Measurements from ENCODE around the gene DNM3. TPM values are rescaled to one million over a fixed set of nuclear protein-coding genes. Genes with fewer than 3 reads are reported as not detected.
"Not testable (repeated sequence)": the region's sequence is repeated elsewhere in the genome, so short reads cannot be mapped to it uniquely, and the experiment has no call there.

Gene DNM3
- total RNA-seq, 4 donors from 2014 or later: 2.7 to 3.3 TPM; not detected in 2

DNA sequence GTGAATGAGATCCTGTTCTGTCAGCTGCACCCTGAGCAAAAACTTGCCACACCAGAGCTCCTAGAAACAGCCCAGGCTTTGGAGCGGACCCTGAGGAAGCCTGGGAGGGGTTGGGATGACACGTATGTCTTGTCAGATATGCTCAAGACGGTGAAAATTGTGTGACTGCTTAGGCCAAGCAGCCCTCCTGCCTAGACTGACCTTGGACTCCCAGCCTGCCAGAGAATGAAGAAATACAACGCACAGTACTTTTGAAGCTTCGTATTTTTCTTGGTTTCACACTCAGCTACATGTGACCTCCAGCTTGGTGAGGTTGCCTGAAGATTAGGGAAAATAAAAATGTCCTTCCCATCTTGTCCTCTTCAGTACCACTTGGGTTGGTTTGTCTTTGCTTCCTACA lies 44.7 kb upstream of the DNM3 start:
- in situ Hi-C loops (cut with MboI; ENCODE audit: low pct_ligation_motif_present in 1 of 4, low pct_unique_long_range_greater_than_20kb in 1 of 4, low sequenced_read_pairs in 3 of 4) (loop anchor here in 2 of 4 donors (5.0 to 25.0 kb wide), 2 partner anchors 186 to 641 kb away; partner anchors contain the start of gene PIGC (in 1 of the 2)), intact Hi-C loops (cut with DNase I; ENCODE audit: low total_unique reads) (loop anchor here (5.0 kb wide), 1 partner anchor 1556 kb away; no protein-coding TSS in a partner anchor)
- no peak for DNase-seq
- TF ChIP-seq POLR2AphosphoS5 (IDR thresholded peaks at IDR 0.05) (no peak), POLR2A (IDR thresholded peaks at IDR 0.05) (no peak), EP300 (IDR thresholded peaks at IDR 0.05; ENCODE audit: low read depth) (no peak), CTCF (IDR thresholded peaks at IDR 0.05) (no peak)
- no peaks in the 10 kb centered on the region for H3K4me1 ChIP-seq
- no peaks in the 10 kb centered on the region for H3K27me3 ChIP-seq
- H3K9me3 ChIP-seq: no peaks in the 10 kb centered on the region
- peaks cover 0 to 39% (median 16%) of the 10 kb centered on the region in 4 donors for H3K36me3 ChIP-seq
- no peak overlapping the region for H3K27ac ChIP-seq
- 92% methylated on average over 5 of the region's 5 CpGs; no CpG with 5 or more reads in 1 of the 2 donors for WGBS, 2 donors (ENCODE audit: low coverage in 1 of 2)
- H3K4me3 ChIP-seq: no peak overlapping the region

GRCh38 chr1:171798311-171798710 lies 43.0 kb upstream of the DNM3 start:
- TF ChIP-seq CTCF (IDR thresholded peaks at IDR 0.05): no peak
- TF ChIP-seq POLR2AphosphoS5 (IDR thresholded peaks at IDR 0.05): no peak
- TF ChIP-seq EP300 (IDR thresholded peaks at IDR 0.05; ENCODE audit: low read depth): no peak
- TF ChIP-seq POLR2A (IDR thresholded peaks at IDR 0.05): no peak
- WGBS, 2 donors (ENCODE audit: low coverage in 1 of 2): 98% methylated on average over 3 of the region's 3 CpGs; no CpG with 5 or more reads in 1 of the 2 donors
- in situ Hi-C loops (cut with MboI; ENCODE audit: low pct_ligation_motif_present in 1 of 4, low pct_unique_long_range_greater_than_20kb in 1 of 4, low sequenced_read_pairs in 3 of 4): loop anchor here in 2 of 4 donors (5.0 to 25.0 kb wide), 2 partner anchors 184 to 639 kb away; partner anchors contain the start of gene PIGC (in 1 of the 2)

GRCh38 chr1:171798765-171799164 lies 42.5 kb upstream of the DNM3 start:
- Histone ChIP-seq H3K36me3 (peaks cover 0 to 27% (median 9%) of the 10 kb centered on the region in 4 donors), H3K4me3 (no peak overlapping the region), H3K27ac (no peak overlapping the region), H3K27me3 (no peaks in the 10 kb centered on the region), H3K4me1 (no peaks in the 10 kb centered on the region), H3K9me3 (no peaks in the 10 kb centered on the region)
- no peak for DNase-seq
- intact Hi-C loops (cut with DNase I; ENCODE audit: low total_unique reads): loop anchor here (5.0 kb wide), 1 partner anchor 1554 kb away; no protein-coding TSS in a partner anchor
- in situ Hi-C loops (cut with MboI; ENCODE audit: low pct_ligation_motif_present in 1 of 4, low pct_unique_long_range_greater_than_20kb in 1 of 4, low sequenced_read_pairs in 3 of 4): loop anchor here in 2 of 4 donors (5.0 to 25.0 kb wide), 2 partner anchors 184 to 639 kb away; partner anchors contain the start of gene PIGC (in 1 of the 2)
- TF ChIP-seq POLR2AphosphoS5 (IDR thresholded peaks at IDR 0.05) (no peak), CTCF (IDR thresholded peaks at IDR 0.05) (no peak), EP300 (IDR thresholded peaks at IDR 0.05; ENCODE audit: low read depth) (no peak), POLR2A (IDR thresholded peaks at IDR 0.05) (no peak)
- 94 to 100% methylated on average over 2 to 3 of the region's 3 CpGs for WGBS, 2 donors (ENCODE audit: low coverage in 1 of 2)

More at GRCh38 chr1:171798311-171798710, 43.0 kb upstream of the DNM3 start:
- DNase-seq: no peak
- H3K27me3 ChIP-seq: no peaks in the 10 kb centered on the region
- no peak overlapping the region for H3K4me3 ChIP-seq
- no peak overlapping the region for H3K27ac ChIP-seq
- peaks cover 0 to 29% (median 11%) of the 10 kb centered on the region in 4 donors for H3K36me3 ChIP-seq
- intact Hi-C loops (cut with DNase I; ENCODE audit: low total_unique reads): loop anchor here (5.0 kb wide), 1 partner anchor 1554 kb away; no protein-coding TSS in a partner anchor
- no peaks in the 10 kb centered on the region for H3K4me1 ChIP-seq
- no peaks in the 10 kb centered on the region for H3K9me3 ChIP-seq

DNA sequence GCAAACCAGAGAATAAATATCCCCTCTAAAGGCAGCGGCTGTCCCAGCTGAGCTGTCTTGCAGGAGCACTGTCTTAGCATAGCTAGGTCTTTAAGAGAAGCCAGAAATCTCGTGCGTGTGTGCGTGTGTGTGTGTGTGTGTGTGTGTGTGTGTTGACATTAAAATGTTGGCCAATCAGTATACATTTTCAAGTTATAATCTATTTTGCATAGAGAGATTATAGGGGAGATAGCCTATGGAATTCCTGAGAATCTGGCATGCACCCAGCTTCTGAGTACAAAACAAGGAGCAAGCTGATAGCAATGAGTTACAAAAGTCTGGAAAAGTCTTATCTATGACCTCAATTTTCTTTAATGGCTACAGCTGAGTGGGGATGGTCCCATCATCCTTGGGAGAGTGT lies 42.1 kb upstream of the DNM3 start:
- in situ Hi-C loops (cut with MboI; ENCODE audit: low pct_ligation_motif_present in 1 of 4, low pct_unique_long_range_greater_than_20kb in 1 of 4, low sequenced_read_pairs in 3 of 4): loop anchor here in 2 of 4 donors (5.0 to 25.0 kb wide), 2 partner anchors 183 to 638 kb away; partner anchors contain the start of gene PIGC (in 1 of the 2)
- Histone ChIP-seq H3K36me3 (peaks cover 0 to 23% (median 7%) of the 10 kb centered on the region in 4 donors), H3K27ac (no peak overlapping the region), H3K4me1 (no peaks in the 10 kb centered on the region), H3K4me3 (no peak overlapping the region), H3K27me3 (no peaks in the 10 kb centered on the region), H3K9me3 (no peaks in the 10 kb centered on the region)
- TF ChIP-seq EP300 (IDR thresholded peaks at IDR 0.05; ENCODE audit: low read depth) (no peak), POLR2A (IDR thresholded peaks at IDR 0.05) (no peak), CTCF (IDR thresholded peaks at IDR 0.05) (no peak), POLR2AphosphoS5 (IDR thresholded peaks at IDR 0.05) (no peak)
- DNase-seq: no peak
- intact Hi-C loops (cut with DNase I; ENCODE audit: low total_unique reads): loop anchor here (5.0 kb wide), 1 partner anchor 1553 kb away; no protein-coding TSS in a partner anchor
- WGBS, 2 donors (ENCODE audit: low coverage in 1 of 2): 63 to 80% methylated on average over 2 to 4 of the region's 4 CpGs

DNA sequence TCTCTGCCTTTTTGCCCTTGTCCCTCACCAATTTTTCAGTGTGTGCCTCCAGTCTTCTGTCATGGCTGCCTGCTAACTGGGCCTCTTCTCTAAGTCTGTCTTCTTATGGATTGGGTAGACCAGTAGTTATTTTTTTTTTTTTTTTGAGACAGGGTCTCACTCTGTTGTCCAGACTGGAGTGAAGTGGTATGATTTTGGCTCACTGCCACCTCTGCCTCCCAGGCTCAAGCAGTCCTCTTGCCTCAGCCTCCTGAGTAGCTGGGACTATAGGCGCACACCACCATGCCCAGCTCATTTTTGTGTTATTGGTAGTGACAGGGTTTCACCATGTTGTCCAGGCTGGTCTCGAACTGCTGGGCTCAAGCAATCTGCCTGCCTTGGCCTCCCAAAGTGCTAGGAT lies 41.6 kb upstream of the DNM3 start:
- not testable (repeated sequence) for H3K4me1 ChIP-seq, H3K4me3 ChIP-seq, H3K9me3 ChIP-seq, H3K27me3 ChIP-seq, DNase-seq, H3K27ac ChIP-seq
- WGBS, 2 donors (ENCODE audit: low coverage in 1 of 2): 95% methylated on average over 2 of the region's 2 CpGs; no CpG with 5 or more reads in 1 of the 2 donors
- peaks cover 0 to 18% (median 5%) of the 10 kb centered on the region in 4 donors for H3K36me3 ChIP-seq
- in situ Hi-C loops (cut with MboI; ENCODE audit: low pct_ligation_motif_present in 1 of 4, low pct_unique_long_range_greater_than_20kb in 1 of 4, low sequenced_read_pairs in 3 of 4) (loop anchor here (5.0 to 25.0 kb wide), 4 partner anchors 183 to 638 kb away; partner anchors contain the start of genes C1orf105 (in 2 of the 4) and PIGC (in 1 of the 4)), intact Hi-C loops (cut with DNase I; ENCODE audit: low total_unique reads) (loop anchor here (5.0 kb wide), 2 partner anchors 183 to 1553 kb away; no protein-coding TSS in a partner anchor)
